Cardiac muscle cell (in vitro differentiated cells and primary cell): ENCODE data around the gene HMX3. TPM values are rescaled to one million over a fixed set of nuclear protein-coding genes. Genes with fewer than 3 reads are reported as not detected.
A peak's percentile ranks its signal among the peaks of the same experiment; 100 is the strongest.

Experiments
- DNase-seq, 2 donors: peaks; one replicate each; pipeline versions ENCODE4 v3.0.0 to v3.0.0-alpha.2; 2010 to 2017; ENCODE audit warnings: low read depth in 1 of 2, low spot score in 1 of 2
- H3K27ac ChIP-seq: fragments of 200-600 bp; sonication (generic); 2 replicates; pipeline ENCODE4 v1.5.1; 2016
- H3K27me3 ChIP-seq: fragments of 200-600 bp; sonication (generic); 2 replicates; pipeline ENCODE4 v1.6.0; 2016; ENCODE audit warnings: control low read depth
- H3K36me3 ChIP-seq: fragments of 200-600 bp; sonication (generic); 2 replicates; pipeline ENCODE4 v1.5.1; 2016; ENCODE audit warnings: control low read depth
- H3K4me1 ChIP-seq: fragments of 200-600 bp; sonication (generic); 2 replicates; pipeline ENCODE4 v1.8.1; 2017; ENCODE audit warnings: low read depth, mild to moderate bottlenecking, mixed run types
- H3K4me3 ChIP-seq: fragments of 200-600 bp; sonication (generic); 2 replicates; pipeline ENCODE4 v1.5.1; 2016; ENCODE audit warnings: mild to moderate bottlenecking
- H3K9me3 ChIP-seq: fragments of 200-600 bp; sonication (generic); 2 replicates; pipeline ENCODE4 v1.5.1; 2017; ENCODE audit warnings: low read depth, mild to moderate bottlenecking, control low read depth
- CTCF ChIP-seq: IDR thresholded peaks from 2 replicates; pipeline ENCODE4 v1.5.1; 2012; ENCODE audit warnings: low read depth, mild to moderate bottlenecking, low read length
- polyA plus RNA-seq: library from polyadenylated mRNA; unstranded; fragments of >200 nt; fragmentation: Nextera tagmentation; extraction: Ambion mirVana; gene quantifications from 2 replicates; pipeline ENCODE4 v1.2.1, GENCODE V29; 2016
- total RNA-seq: library from RNA; depleted of rRNA; stranded (reverse); fragments of >200 nt; gene quantifications from 2 replicates; pipeline ENCODE4 v1.2.3, GENCODE V29; 2016

Gene HMX3
- total and polyA plus RNA-seq, 2 experiments from 2014 or later, result not detected

GRCh38 chr10:123126246-123126645 is 9.5 kb upstream of the HMX3 start:
- no peak for TF ChIP-seq CTCF
- Histone ChIP-seq H3K36me3 (no peaks in the 10 kb centered on the region), H3K9me3 (no peaks in the 10 kb centered on the region), H3K27me3 (peaks cover 61% of the 10 kb centered on the region), H3K4me1 (no peaks in the 10 kb centered on the region), H3K27ac (no peak overlapping the region), H3K4me3 (no peak overlapping the region)
- no peak for DNase-seq

- Histone ChIP-seq H3K4me3 (no peak overlapping the region), H3K36me3 (no peaks in the 10 kb centered on the region), H3K9me3 (no peaks in the 10 kb centered on the region), H3K27me3 (peaks cover 78% of the 10 kb centered on the region), H3K27ac (no peak overlapping the region), H3K4me1 (no peaks in the 10 kb centered on the region)
- TF ChIP-seq CTCF, result no peak
- no peak for DNase-seq
These were observed 6.0 kb upstream of the HMX3 start for GRCh38 chr10:123129618-123130271.

GRCh38 chr10:123132576-123133477 is 2.9 kb upstream of the HMX3 start:
- H3K27ac ChIP-seq, result no peak overlapping the region
- no peaks in the 10 kb centered on the region for H3K36me3 ChIP-seq
- H3K27me3 ChIP-seq, result peaks cover 100% of the 10 kb centered on the region
- DNase-seq, result peak; percentile 87 to 93
- no peak overlapping the region for H3K4me3 ChIP-seq
- TF ChIP-seq CTCF, result peak; percentile 93
- H3K9me3 ChIP-seq, result no peaks in the 10 kb centered on the region
- H3K4me1 ChIP-seq, result peaks cover 6% of the 10 kb centered on the region

GRCh38 chr10:123133541-123134342 is 2.0 kb upstream of the HMX3 start:
- peaks cover 100% of the 10 kb centered on the region for H3K27me3 ChIP-seq
- H3K36me3 ChIP-seq, result no peaks in the 10 kb centered on the region
- H3K4me3 ChIP-seq, result no peak overlapping the region
- peaks cover 6% of the 10 kb centered on the region for H3K4me1 ChIP-seq
- no peak for DNase-seq
- H3K9me3 ChIP-seq, result no peaks in the 10 kb centered on the region
- TF ChIP-seq CTCF, result no peak
- H3K27ac ChIP-seq, result no peak overlapping the region

GRCh38 chr10:123134343-123134914 is 1.3 kb upstream of the HMX3 start:
- no peak for TF ChIP-seq CTCF
- H3K4me3 ChIP-seq, result no peak overlapping the region
- peaks cover 100% of the 10 kb centered on the region for H3K27me3 ChIP-seq
- no peak overlapping the region for H3K27ac ChIP-seq
- peaks cover 7% of the 10 kb centered on the region for H3K4me1 ChIP-seq
- DNase-seq, result no peak
- no peaks in the 10 kb centered on the region for H3K36me3 ChIP-seq
- no peaks in the 10 kb centered on the region for H3K9me3 ChIP-seq
